Suprapubic skin (tissue), 4 donors: ENCODE measurements around the gene MLF2. TPM values are rescaled to one million over a fixed set of nuclear protein-coding genes. Genes with fewer than 3 reads are reported as not detected.
A peak's percentile ranks its signal among the peaks of the same experiment; 100 is the strongest.

ENCODE experiments used
- DNase-seq, 2 donors: peaks; one replicate each; pipeline ENCODE4 v3.0.0-alpha.2; 2019; ENCODE audit warnings: low spot score in 2 of 2
- H3K27ac ChIP-seq: fragments of 200-600 bp; sonication (generic); one replicate; pipeline ENCODE4 v1.5.1; 2019
- H3K27me3 ChIP-seq: fragments of 200-600 bp; sonication (generic); one replicate; pipeline ENCODE4 v1.5.1; 2019
- H3K36me3 ChIP-seq: fragments of 200-600 bp; sonication (generic); one replicate; pipeline ENCODE4 v1.5.1; 2019
- H3K4me1 ChIP-seq: fragments of 200-600 bp; sonication (generic); one replicate; pipeline ENCODE4 v1.5.1; 2019
- H3K4me3 ChIP-seq: fragments of 200-600 bp; sonication (generic); one replicate; pipeline ENCODE4 v1.5.1; 2019; ENCODE audit warnings: mild to moderate bottlenecking
- H3K9me3 ChIP-seq: fragments of 200-600 bp; sonication (generic); one replicate; pipeline ENCODE4 v1.5.1; 2019
- EP300 ChIP-seq: sonication (generic); formaldehyde crosslinking; IDR thresholded peaks from one replicate; pipeline ENCODE4 v1.6.1; 2017; ENCODE audit warnings: antibody characterized with exemption
- POLR2A ChIP-seq, 2 donors: fragments of 450-650 bp; IDR thresholded peaks; one replicate each; pipeline ENCODE4 v1.6.1; 2017; ENCODE audit warnings: antibody characterized with exemption in 2 of 2, mild to moderate bottlenecking in 2 of 2, moderate library complexity in 2 of 2
- POLR2AphosphoS5 ChIP-seq, 3 donors: sonication (generic); formaldehyde crosslinking; IDR thresholded peaks; one replicate each; pipeline ENCODE4 v1.6.1; 2017; ENCODE audit warnings: antibody characterized with exemption in 3 of 3
- WGBS: methylation state at CpG from one replicate; pipeline ENCODE4 v1.1.5; 2018; 5-methylcytosine and 5-hydroxymethylcytosine counted together
- total RNA-seq, 4 donors: library from RNA; depleted of rRNA; stranded (reverse); fragments of >200 nt; gene quantifications; one replicate each; pipeline ENCODE4 v1.1.0, GENCODE V29; 2016
- TF ChIP-seq, protein P1 (sequence below), 2 donors: fragments of 200-600 bp in 1 of 2; fragments of 450-650 bp in 1 of 2; sonication (generic) in 1 of 2; IDR thresholded peaks; one replicate each; pipeline ENCODE4 v1.5.1; 2016 to 2019; ENCODE audit warnings: antibody characterized with exemption in 2 of 2, mild to moderate bottlenecking in 1 of 2, moderate library complexity in 1 of 2

Gene MLF2
- total RNA-seq, 4 donors from 2014 or later, result 147 to 195 (median 180) TPM

DNA sequence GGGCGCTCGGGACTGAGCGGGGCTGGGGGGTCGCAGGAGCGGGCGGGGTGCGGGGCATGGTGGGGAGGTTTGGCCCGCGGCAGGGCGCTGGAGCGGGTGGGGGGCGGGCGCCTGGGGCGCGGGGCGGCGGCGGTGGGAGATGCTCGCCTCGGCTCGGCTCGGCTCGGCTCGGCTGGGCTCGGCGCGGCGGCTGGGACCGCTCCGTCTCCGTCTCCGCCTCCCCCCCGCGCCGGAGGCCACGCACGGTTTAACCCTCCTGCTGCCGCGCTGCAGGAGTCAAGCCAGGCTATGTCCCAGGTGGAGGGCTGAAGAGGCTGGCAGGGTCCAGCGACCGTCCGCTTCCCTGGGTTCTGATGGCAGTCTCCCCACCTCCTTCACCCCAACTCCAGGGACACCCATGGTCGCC, 52.3 kb downstream of the MLF2 start, which contains the start of gene PIANP:
Gene PIANP (minus strand): TSS at position 170 of the 406 bp plus-strand sequence. CDS start 2,754 bp downstream, outside the sequence.
- Histone ChIP-seq H3K9me3 (no peaks in the 10 kb centered on the region), H3K4me3 (peak within 1 kb of the TSS; percentile 45), H3K4me1 (peaks cover 16% of the 10 kb centered on the region), H3K36me3 (no peaks in the 10 kb centered on the region), H3K27me3 (peaks cover 94% of the 10 kb centered on the region), H3K27ac (no peak within 1 kb of the TSS)
- TF ChIP-seq POLR2A (IDR thresholded peaks at IDR 0.05) (no peak), POLR2AphosphoS5 (IDR thresholded peaks at IDR 0.05) (no peak), EP300 (no peak)
- TF ChIP-seq, protein P1, sequence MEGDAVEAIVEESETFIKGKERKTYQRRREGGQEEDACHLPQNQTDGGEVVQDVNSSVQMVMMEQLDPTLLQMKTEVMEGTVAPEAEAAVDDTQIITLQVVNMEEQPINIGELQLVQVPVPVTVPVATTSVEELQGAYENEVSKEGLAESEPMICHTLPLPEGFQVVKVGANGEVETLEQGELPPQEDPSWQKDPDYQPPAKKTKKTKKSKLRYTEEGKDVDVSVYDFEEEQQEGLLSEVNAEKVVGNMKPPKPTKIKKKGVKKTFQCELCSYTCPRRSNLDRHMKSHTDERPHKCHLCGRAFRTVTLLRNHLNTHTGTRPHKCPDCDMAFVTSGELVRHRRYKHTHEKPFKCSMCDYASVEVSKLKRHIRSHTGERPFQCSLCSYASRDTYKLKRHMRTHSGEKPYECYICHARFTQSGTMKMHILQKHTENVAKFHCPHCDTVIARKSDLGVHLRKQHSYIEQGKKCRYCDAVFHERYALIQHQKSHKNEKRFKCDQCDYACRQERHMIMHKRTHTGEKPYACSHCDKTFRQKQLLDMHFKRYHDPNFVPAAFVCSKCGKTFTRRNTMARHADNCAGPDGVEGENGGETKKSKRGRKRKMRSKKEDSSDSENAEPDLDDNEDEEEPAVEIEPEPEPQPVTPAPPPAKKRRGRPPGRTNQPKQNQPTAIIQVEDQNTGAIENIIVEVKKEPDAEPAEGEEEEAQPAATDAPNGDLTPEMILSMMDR (IDR thresholded peaks at IDR 0.05), result no peak
- no peak for DNase-seq
- 0% methylated on average over 9 of the region's 43 CpGs for WGBS

DNA sequence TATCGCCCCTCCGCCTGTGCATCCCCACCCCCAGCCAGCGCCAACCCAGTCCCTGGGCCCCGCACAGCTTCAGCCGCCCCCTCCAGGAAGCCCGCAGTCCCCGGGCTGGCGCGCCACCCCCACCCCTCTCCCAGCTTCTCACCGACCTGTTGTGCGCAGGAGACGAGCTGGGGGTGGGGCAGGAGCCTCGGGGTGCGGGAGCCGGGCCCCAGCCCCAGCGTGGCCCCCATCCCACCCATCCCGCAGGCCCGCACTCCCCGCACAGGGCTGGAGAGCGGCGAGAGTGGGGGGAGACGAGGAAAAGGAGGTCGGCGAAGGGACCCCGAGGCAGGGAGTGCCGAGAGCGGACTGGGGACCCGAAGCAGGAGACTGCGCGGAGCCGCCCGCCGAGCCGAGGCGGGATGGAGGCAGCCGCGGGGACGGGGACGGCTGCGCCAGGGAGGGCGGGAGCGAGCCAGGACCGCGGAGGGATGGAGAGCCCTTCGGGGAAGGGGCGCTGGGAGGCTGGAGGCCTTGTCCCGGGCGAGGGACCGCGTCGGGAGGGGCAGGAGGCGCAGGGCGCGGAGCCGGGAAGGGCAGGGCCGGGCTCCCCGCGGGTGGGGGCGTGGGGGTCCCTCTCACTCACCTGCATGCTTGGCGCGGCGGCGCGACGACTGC, 52.8 kb downstream of the MLF2 start:
- DNase-seq, result no peak
- H3K36me3 ChIP-seq, result no peaks in the 10 kb centered on the region
- peaks cover 16% of the 10 kb centered on the region for H3K4me1 ChIP-seq
- no peak overlapping the region for H3K27ac ChIP-seq
- H3K27me3 ChIP-seq, result peaks cover 94% of the 10 kb centered on the region
- TF ChIP-seq, protein P1 (IDR thresholded peaks at IDR 0.05), result no peak
- no peak for TF ChIP-seq POLR2AphosphoS5 (IDR thresholded peaks at IDR 0.05)
- TF ChIP-seq POLR2A (IDR thresholded peaks at IDR 0.05), result no peak
- TF ChIP-seq EP300, result no peak
- peak overlapping the region; percentile 45 for H3K4me3 ChIP-seq
- no peaks in the 10 kb centered on the region for H3K9me3 ChIP-seq
- under 1% methylated on average over 28 of the region's 65 CpGs for WGBS

DNA sequence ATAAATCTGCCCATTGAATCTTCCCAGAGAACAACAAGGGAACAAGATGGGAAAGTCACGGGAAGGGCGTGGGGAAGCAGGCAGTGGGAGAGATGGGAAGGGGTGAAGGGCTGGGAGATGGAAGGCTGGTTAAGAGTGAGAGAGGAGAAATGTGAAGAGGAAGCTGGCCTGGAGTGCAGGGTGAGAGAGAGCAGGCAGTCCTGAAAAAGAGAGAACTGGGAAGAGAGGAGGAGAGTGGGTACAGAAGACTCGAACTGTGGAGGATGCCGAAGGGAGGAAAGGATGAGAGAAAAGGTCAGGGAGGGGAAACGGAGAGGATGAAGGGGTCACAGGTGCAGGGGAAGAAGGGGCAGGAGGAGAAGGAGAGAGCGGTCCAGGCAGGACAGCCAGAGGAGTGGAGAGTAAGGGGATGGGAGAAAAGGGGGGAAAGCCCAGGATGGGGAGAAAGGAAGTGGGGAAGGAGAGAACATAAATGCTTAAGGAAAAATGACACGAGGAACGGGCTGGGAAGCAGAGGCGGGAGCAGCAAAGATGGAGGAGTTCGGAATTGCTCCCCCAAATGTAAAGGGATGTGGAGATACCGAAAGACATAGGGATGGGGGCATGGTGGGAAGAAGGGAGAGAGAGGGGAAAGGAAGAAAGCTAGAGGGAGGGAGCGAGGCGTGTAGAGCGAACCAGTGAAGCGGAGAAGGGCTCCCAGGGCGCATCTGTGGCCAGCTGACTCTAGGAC, 53.5 kb downstream of the MLF2 start:
- DNase-seq, result peak; percentile 37 to 66
- H3K4me1 ChIP-seq, result peaks cover 16% of the 10 kb centered on the region
- H3K9me3 ChIP-seq, result no peaks in the 10 kb centered on the region
- no peak overlapping the region for H3K27ac ChIP-seq
- no peak for TF ChIP-seq POLR2AphosphoS5 (IDR thresholded peaks at IDR 0.05)
- TF ChIP-seq EP300, result no peak
- TF ChIP-seq POLR2A (IDR thresholded peaks at IDR 0.05), result no peak
- TF ChIP-seq, protein P1 (IDR thresholded peaks at IDR 0.05), result no peak
- H3K36me3 ChIP-seq, result no peaks in the 10 kb centered on the region
- H3K4me3 ChIP-seq, result peak overlapping the region; percentile 45
- 14% methylated on average over 16 of the region's 16 CpGs for WGBS
- peaks cover 93% of the 10 kb centered on the region for H3K27me3 ChIP-seq

DNA sequence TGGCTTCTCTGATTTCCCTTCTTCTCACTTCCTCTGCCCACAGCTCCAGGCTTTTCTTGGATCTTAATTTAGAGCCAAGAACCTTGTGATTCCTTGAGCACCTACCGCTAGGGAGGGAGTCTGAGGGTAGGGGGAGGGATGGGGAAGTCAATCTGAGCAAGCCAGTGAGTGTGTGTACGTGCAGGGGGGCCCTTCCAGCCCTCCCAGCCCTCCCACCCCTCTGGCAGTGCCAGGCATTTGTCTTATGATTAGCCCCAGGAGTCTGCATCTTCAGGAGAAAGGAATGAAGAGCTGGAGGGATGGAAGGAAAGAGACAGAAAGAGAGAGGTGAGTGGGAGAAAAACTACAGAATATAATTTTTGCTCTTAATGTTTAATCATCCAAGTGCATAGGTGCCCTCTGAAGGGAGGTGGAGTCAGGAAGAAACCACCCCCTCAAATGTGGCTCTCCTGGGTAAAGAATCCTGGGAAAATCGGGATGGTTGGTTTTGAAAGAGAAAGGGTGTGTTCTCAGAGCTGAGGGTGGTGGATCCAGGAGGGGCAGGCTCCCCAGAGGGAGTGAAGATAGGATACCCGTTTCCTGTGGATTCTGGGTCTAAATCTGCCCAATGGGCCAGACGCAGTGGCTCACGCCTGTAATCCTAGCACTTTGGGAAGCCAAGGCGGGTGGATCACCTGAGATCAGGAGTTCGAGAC, 54.4 kb downstream of the MLF2 start:
- 48% methylated on average over 8 of the region's 8 CpGs for WGBS
- H3K4me3 ChIP-seq, result no peak overlapping the region
- H3K9me3 ChIP-seq, result no peaks in the 10 kb centered on the region
- peaks cover 16% of the 10 kb centered on the region for H3K4me1 ChIP-seq
- DNase-seq, result no peak
- no peaks in the 10 kb centered on the region for H3K36me3 ChIP-seq
- no peak for TF ChIP-seq POLR2A (IDR thresholded peaks at IDR 0.05)
- TF ChIP-seq, protein P1 (IDR thresholded peaks at IDR 0.05), result no peak
- no peak for TF ChIP-seq POLR2AphosphoS5 (IDR thresholded peaks at IDR 0.05)
- no peak for TF ChIP-seq EP300
- peaks cover 84% of the 10 kb centered on the region for H3K27me3 ChIP-seq
- no peak overlapping the region for H3K27ac ChIP-seq

Other genes starting within 250 kb of the MLF2 start
- 1,000 to 10,000 TPM; 1,442 to 2,828 (median 1,967) TPM for gene GAPDH, start 218.6 kb downstream of the MLF2 start, total RNA-seq
- gene IFFO1, start 197.1 kb downstream of the MLF2 start, total RNA-seq, result 1 to 10 TPM; 1.9 to 5.8 (median 4.3) TPM
- 10 to 100 TPM; 34.6 to 62.2 (median 42.3) TPM for gene NOP2, start 184.8 kb downstream of the MLF2 start, total RNA-seq
- 100 to 1,000 TPM; 191 to 258 (median 206) TPM for gene CHD4, start 145.8 kb downstream of the MLF2 start, total RNA-seq
- 10 to 100 TPM in 1 of 4 donors, 1 to 10 TPM in 3; 5.8 to 15.0 (median 8.8) TPM for gene LPAR5, start 117.2 kb downstream of the MLF2 start, total RNA-seq
- 1 to 10 TPM in 3 of 4 donors, under 1 TPM in 1; 0.86 to 9.3 (median 1.6) TPM for gene ACRBP, start 105.7 kb downstream of the MLF2 start, total RNA-seq
- gene ING4, start 90.0 kb downstream of the MLF2 start, total RNA-seq, result 10 to 100 TPM; 53.2 to 85.0 (median 70.6) TPM
- 10 to 100 TPM; 34.5 to 72.0 (median 42.2) TPM for gene ZNF384, start 63.8 kb downstream of the MLF2 start, total RNA-seq
- not detected for gene PIANP, start 52.3 kb downstream of the MLF2 start, total RNA-seq
- gene COPS7A, start 29.1 kb downstream of the MLF2 start, total RNA-seq, result 10 to 100 TPM; 50.2 to 70.7 (median 66.6) TPM
- 100 to 1,000 TPM in 2 of 4 donors, 10 to 100 TPM in 2; 91.2 to 128 (median 99.8) TPM for gene PTMS, start 13.2 kb upstream of the MLF2 start, total RNA-seq
- 1 to 10 TPM in 1 of 4 donors, under 1 TPM in 1, not detected in 2; 0.60 to 1.4 TPM for gene LAG3, start 19.4 kb upstream of the MLF2 start, total RNA-seq
- 1 to 10 TPM; 2.5 to 5.4 (median 3.9) TPM for gene CD4, start 36.4 kb upstream of the MLF2 start, total RNA-seq
- gene GPR162, start 68.7 kb upstream of the MLF2 start, total RNA-seq, result 1 to 10 TPM in 2 of 4 donors, under 1 TPM in 2; 0.47 to 2.1 (median 1.0) TPM
- gene P3H3, start 75.3 kb upstream of the MLF2 start, total RNA-seq, result 10 to 100 TPM in 3 of 4 donors, 1 to 10 TPM in 1; 5.0 to 30.5 (median 14.3) TPM
- 1 to 10 TPM in 2 of 4 donors, under 1 TPM in 1, not detected in 1; 0.72 to 1.5 (median 1.4) TPM for gene GNB3, start 87.8 kb upstream of the MLF2 start, total RNA-seq
- gene CDCA3, start 98.1 kb upstream of the MLF2 start, total RNA-seq, result 1 to 10 TPM; 4.8 to 8.9 (median 5.9) TPM
- 10 to 100 TPM; 54.7 to 71.8 (median 68.9) TPM for gene USP5, start 99.0 kb upstream of the MLF2 start, total RNA-seq
- 100 to 1,000 TPM; 185 to 498 (median 405) TPM for gene TPI1, start 114.4 kb upstream of the MLF2 start, total RNA-seq
- gene SPSB2, start 120.2 kb upstream of the MLF2 start, total RNA-seq, result 10 to 100 TPM in 1 of 4 donors, 1 to 10 TPM in 3; 3.0 to 16.5 (median 7.5) TPM
- 10 to 100 TPM in 2 of 4 donors, 1 to 10 TPM in 2; 4.3 to 15.8 (median 8.5) TPM for gene LRRC23, start 151.7 kb upstream of the MLF2 start, total RNA-seq
- gene ENO2, start 161.4 kb upstream of the MLF2 start, total RNA-seq, result 10 to 100 TPM in 1 of 4 donors, 1 to 10 TPM in 3; 1.3 to 15.4 (median 6.9) TPM
- 100 to 1,000 TPM in 1 of 4 donors, 10 to 100 TPM in 3; 58.4 to 137 (median 67.7) TPM for gene ATN1, start 174.8 kb upstream of the MLF2 start, total RNA-seq
- not detected for gene RNU7-1, start 190.7 kb upstream of the MLF2 start, total RNA-seq
- 100 to 1,000 TPM; 251 to 495 (median 436) TPM for gene C12orf57, start 190.9 kb upstream of the MLF2 start, total RNA-seq
- 10 to 100 TPM; 18.5 to 59.1 (median 39.4) TPM for gene PTPN6, start 198.2 kb upstream of the MLF2 start, total RNA-seq
- gene PHB2, start 217.5 kb upstream of the MLF2 start, total RNA-seq, result 100 to 1,000 TPM; 161 to 232 (median 207) TPM
- gene EMG1, start 217.8 kb upstream of the MLF2 start, total RNA-seq, result 10 to 100 TPM; 12.3 to 27.0 (median 22.1) TPM